Right ventricle myocardium superior (tissue), 1 donor: ENCODE results near the gene CAV2. TPM values are rescaled to one million over a fixed set of nuclear protein-coding genes. Genes with fewer than 3 reads are reported as not detected.
A peak's percentile ranks its signal among the peaks of the same experiment; 100 is the strongest.

Source experiments
- ATAC-seq: fragments of 200-7000 bp; cut with Tn5 transposase; one replicate; pipeline ENCODE4 v1.9.1; 2020; ENCODE audit warnings: mild to moderate bottlenecking; ENCODE audit not compliant: poor library complexity
- DNase-seq: peaks from one replicate; pipeline ENCODE4 v3.0.0-alpha.2; 2020
- intact Hi-C: fragments of 100-400 bp; cut with DNase I; formaldehyde crosslinking; loops from one replicate; pipeline ENCODE4 v1.11.2; 2022
- total RNA-seq: library from RNA; stranded (reverse); fragmentation: NEBNext Ultra II Directional; extraction: Animal tissue kit (Norgen Biotek cat#: 25700); gene quantifications from one replicate; pipeline ENCODE4 v1.2.1, GENCODE V29; 2021
- donor health status: DM: no; HTN: yes; CAD: no; lungs with severe emphysema.

CAV2 gene
- total RNA-seq, 1 donor from 2014 or later, result 183 TPM

- no peak for DNase-seq
- ATAC-seq, result no peak
- intact Hi-C loops, result loop anchor here (10.0 kb wide), 1 partner anchor 47 kb away; no protein-coding TSS in a partner anchor
Observed at GRCh38 chr7:116491887-116492653, 7.5 kb upstream of the CAV2 start.

GRCh38 chr7:116492654-116493109 lies 6.9 kb upstream of the CAV2 start:
- intact Hi-C loops, result loop anchor here (10.0 kb wide), 1 partner anchor 48 kb away; no protein-coding TSS in a partner anchor
- DNase-seq (no peak), ATAC-seq (no peak)

DNA sequence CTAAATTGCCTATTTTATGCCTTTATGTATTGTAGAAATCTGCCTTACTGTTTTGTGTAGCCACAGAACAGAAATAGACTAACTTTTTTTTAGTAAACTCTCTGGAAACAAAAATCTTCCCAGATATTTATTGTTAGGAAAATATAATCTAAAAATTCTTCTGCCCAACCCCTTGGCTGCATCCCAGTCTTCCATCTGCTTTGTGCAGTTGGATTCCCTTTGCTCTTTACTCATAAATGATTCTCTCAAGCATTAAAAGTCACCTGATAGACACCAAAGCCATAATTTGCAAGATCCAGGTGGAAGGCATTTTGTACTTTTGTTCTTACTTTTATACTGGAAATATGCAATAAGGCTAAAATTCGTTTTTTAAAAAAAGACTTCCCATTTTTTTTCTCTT lies 6.1 kb upstream of the CAV2 start:
- DNase-seq, result no peak
- intact Hi-C loops, result loop anchor here (10.0 kb wide), 1 partner anchor 49 kb away; no protein-coding TSS in a partner anchor
- no peak for ATAC-seq

DNA sequence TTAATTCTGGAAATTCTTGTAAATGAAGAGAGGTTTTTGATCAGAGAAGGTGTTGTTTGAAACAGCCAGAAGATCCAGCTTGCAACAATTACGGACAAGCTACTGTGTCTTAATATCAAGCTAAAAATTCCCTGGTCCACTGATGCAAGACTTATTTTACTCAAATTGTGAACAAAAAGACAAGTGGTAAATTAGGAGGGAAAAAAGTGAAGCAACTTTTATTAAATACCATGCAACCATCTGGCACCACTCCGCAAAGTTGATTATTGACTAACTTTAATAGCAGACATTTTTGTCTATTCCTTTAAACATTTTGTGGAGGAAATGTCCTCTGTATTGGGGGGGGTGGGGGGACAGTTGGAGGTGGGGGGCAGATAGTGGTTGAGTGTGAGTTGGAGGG lies 5.1 kb upstream of the CAV2 start:
- ATAC-seq (no peak), DNase-seq (no peak)
- intact Hi-C loops, result loop anchor here (10.0 kb wide), 1 partner anchor 50 kb away; no protein-coding TSS in a partner anchor

GRCh38 chr7:116495736-116496135 lies 3.8 kb upstream of the CAV2 start:
- DNase-seq (no peak), ATAC-seq (no peak)
- intact Hi-C loops, result loop anchor here (10.0 kb wide), 1 partner anchor 51 kb away; no protein-coding TSS in a partner anchor

DNA sequence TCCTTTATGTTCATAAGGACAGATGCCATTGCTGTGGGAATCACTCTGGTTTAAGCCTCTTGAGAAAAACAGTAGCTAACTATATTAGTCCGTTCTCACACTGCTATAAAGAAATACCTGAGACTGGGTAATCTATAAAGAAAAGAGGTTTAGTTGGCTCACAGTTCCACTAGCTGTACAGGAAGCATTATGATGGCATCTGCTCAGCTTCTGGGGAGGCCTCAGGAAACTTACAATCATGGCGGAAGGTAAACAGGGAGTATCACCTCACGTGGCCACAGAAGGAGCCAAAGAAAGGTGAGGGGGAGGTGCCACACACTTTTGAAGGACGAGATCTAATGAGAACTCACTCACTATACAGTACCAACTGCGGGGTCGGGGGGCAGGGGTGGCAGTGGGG lies 2.9 kb upstream of the CAV2 start:
- ATAC-seq (no peak), DNase-seq (no peak)
- intact Hi-C loops, result loop anchor here (10.0 kb wide), 1 partner anchor 52 kb away; no protein-coding TSS in a partner anchor

DNA sequence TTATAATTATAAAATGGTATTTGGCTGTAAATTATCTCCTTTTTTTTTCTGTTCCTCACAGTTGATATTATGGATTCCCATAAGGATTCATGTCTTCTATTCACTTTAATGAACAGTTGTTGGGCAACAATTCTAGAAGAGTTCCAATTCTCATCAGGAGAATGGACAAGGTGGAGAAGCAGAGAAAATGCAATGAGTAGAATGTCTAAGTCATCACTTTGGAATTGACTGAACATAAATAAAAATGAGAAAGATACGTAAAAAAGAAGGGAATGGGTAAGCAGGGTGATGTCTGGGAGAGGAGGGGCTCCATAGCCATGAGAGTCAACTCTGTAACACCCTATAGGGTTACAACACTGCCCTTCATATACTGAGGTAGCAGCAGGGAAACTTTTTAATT lies 1.8 kb upstream of the CAV2 start:
- intact Hi-C loops, result loop anchor here (10.0 kb wide), 1 partner anchor 53 kb away; no protein-coding TSS in a partner anchor
- no peak for DNase-seq

DNA sequence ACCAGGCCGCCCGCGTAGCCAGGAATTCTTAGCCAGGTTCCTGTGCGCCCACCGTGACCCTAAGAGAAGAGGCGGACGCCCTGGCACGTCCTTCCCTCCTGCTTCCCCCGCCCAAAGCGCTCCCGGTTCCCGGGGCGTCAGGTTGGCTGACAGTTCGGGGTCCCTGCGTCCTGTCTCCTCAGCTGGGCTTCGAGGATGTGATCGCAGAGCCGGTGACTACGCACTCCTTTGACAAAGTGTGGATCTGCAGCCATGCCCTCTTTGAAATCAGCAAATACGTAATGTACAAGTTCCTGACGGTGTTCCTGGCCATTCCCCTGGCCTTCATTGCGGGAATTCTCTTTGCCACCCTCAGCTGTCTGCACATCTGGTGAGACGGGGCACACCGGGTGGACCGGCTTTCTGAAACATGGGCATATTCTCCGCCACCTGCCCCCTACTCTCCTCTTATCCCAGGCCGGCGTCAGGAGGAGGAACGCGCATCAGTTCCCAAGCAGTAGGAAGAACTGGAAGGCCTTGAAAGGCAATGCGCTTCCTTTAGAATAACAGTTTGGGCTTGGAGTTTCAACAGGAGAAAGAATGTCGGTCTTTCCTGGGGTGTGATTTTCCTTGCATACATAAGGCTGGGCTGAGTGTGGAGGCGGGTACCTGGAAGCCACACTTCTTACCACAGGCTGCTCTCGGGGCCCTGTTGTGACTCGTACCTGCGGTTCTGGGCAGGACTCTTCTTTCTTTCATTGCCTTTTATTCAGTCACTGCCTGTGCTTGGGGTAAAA lies 728 bp downstream of the CAV2 start:
- ATAC-seq, result peak; percentile 51
- DNase-seq, result peak; percentile 45
- intact Hi-C loops, result loop anchor here (2.0 kb wide), 1 partner anchor 145 kb away; no protein-coding TSS in a partner anchor

More for the DNA sequence above, 1.8 kb upstream of the CAV2 start:
- no peak for ATAC-seq

DNA sequence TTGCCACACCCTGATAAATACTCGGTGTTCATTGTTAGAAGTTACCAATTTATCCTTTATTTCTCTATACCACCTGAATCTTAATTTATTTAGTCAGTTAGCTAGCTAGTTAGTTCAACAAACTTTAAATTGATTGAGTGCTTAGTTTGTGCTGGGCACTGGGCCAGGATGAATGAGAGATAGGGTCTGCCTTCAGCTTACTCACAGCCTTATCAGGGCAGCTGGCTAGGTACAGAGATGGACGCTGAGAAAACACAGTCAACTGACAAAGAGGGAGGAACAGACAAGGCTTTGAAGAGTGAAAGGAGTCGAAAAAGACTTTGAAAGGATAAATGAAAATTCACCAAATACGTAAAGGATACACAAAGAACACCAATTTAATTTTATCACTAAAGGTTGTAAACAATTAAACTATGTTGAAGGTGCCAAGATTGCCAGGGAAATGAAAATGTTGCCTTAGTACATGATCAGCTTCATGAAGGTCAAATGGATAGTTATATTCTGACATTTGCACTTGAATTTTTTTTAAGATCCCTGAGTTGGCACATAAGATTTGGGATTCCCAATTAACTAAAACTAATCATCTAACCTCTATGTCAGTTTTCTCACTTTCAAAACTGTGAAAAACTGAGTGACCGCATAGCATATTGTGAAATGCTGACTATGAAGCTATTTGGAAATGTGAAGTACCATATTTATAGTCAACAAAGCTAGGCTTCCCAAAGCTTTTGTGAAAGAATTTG lies 2.1 kb downstream of the CAV2 start:
- ATAC-seq (peak; percentile 46), DNase-seq (no peak)
- intact Hi-C loops, result loop anchor here (2.0 kb wide), 1 partner anchor 147 kb away; no protein-coding TSS in a partner anchor

GRCh38 chr7:116502201-116503096 lies 2.9 kb downstream of the CAV2 start:
- ATAC-seq, result no peak
- DNase-seq, result no peak
- intact Hi-C loops, result no loop called here

- intact Hi-C loops, result no loop called here
- ATAC-seq, result no peak
- DNase-seq, result no peak
Observed at GRCh38 chr7:116503835-116504234, 4.3 kb downstream of the CAV2 start.

DNA sequence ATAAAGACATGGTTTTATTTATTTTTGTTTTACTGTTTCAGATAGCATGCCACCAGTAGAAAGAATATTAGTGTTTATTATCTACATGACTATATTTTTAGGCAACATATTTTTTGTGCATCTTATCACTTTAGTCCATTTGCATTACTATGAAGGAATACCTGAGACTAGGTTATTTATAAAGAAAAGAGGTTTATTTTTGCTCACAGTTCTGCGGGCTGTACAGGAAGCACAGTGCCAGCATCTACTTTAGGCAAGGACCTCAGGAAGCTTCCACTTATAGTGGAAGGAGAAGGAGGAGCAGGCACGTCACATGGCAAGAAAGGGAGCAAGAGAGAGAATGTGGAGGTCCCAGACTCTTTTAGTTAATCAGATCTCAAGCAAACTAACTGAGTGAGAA lies 5.7 kb downstream of the CAV2 start:
- ATAC-seq, result no peak
- intact Hi-C loops, result no loop called here
- no peak for DNase-seq

DNA sequence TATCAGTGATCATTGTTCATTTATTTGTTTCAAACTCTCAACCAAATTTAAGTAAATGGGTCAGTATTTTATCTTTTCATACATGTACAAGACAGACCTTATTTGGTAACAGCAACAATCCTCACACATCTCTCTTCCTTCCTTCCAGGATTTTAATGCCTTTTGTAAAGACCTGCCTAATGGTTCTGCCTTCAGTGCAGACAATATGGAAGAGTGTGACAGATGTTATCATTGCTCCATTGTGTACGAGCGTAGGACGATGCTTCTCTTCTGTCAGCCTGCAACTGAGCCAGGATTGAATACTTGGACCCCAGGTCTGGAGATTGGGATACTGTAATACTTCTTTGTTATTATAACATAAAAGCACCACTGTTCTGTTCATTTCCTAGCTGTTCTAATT lies 6.3 kb downstream of the CAV2 start:
- intact Hi-C loops, result no loop called here
- ATAC-seq, result no peak
- no peak for DNase-seq

DNA sequence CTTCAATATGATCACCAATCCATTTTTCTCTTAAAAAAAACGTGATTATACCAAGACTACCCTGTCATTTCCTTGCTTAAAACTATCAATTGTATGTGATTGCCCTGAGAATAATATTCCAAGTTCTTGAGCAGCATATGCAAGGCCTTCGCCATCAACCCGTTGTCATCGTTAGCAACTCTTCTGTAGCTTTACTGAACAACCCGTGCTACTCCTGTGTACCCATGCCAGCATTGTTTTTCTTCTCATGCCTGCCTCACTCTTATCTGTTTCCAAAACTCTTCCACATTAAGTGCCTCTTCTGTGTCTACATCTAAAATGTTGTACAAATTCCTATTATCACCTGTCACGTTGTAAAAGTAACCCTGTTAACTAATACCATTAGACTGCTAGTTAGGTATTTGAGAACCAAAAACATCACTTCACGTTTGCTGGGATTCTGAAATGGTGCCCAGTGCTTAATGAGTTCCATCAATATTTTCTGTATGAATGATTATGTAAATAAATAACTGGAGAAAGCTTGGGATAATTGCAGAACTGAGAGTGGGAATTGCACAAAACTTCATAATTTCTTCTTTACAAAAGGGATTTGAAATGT lies 10.5 kb downstream of the CAV2 start:
- intact Hi-C loops, result no loop called here
- ATAC-seq (no peak), DNase-seq (no peak)

GRCh38 chr7:116510795-116511194 lies 11.3 kb downstream of the CAV2 start:
- intact Hi-C loops, result no loop called here
- no peak for ATAC-seq
- DNase-seq, result no peak

DNA sequence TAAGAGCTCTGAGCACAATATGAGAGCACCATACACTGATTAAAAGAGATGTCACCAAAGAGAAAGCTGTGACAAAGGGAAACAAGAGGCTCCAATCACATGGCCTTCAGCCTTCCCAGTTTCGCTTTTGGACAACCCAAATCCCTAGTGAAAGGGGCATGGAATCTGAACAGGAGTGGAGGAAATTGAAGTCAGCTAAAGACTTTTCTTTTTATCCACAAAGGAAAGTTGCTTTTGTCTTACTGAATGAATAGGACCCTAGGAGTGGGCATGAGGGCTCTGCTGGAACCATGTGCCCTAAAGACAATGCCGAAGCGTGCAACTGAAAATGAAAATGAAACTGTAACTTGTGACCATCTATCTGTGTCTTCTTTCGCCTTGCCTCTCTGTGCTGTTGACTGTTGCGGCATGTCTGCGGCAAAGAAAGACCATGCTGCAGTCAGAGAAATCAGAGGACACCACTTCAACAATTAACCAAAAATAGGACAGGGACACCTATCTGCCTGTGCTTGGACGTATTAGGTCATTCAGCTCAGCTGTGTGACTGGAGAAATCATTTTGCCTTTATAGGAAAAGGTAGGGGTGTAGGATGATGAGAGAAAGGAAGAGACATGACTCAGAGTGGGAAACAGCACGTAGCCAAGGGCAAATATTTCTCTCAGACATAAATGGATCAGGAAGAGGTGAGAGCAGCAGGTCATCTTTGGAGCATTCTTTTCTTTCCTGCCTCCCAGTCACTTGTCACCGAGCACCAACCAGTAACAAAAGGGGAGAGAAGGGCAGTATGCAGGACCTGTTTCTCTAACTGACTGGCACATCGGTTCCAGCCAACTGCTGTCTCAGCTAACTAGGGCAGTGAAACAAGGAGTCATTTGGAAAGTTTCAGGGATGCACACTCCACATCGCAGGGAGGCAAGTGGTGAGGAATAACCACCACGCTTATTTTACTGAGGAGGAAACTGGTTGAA lies 12.3 kb downstream of the CAV2 start:
- intact Hi-C loops, result no loop called here
- DNase-seq (no peak), ATAC-seq (peak; percentile 84)
